Heart left ventricle (tissue), 16 donors: ENCODE data around the gene BID. TPM values are rescaled to one million over a fixed set of nuclear protein-coding genes. Genes with fewer than 3 reads are reported as not detected.

Source experiments
- ATAC-seq, 4 donors: fragments of 200-7000 bp; cut with Tn5 transposase; one replicate each; pipeline ENCODE4 v1.9.1; 2020 to 2022; ENCODE audit warnings: moderate library complexity in 4 of 4, mild to moderate bottlenecking in 3 of 4, moderate number of reproducible peaks in 1 of 4
- DNase-seq, 5 donors: peaks; one replicate each; pipeline ENCODE4 v3.0.0-alpha.2; 2020
- H3K27ac ChIP-seq, 12 donors: fragments of 200-600 bp; sonication (generic) in 4 of 12; one replicate each; pipeline versions ENCODE4 v1.5.0 to v1.8.0; 2016 to 2022; ENCODE audit warnings: mild to moderate bottlenecking in 2 of 12
- H3K27me3 ChIP-seq, 9 donors: fragments of 200-600 bp; sonication (generic) in 2 of 9; one replicate each; pipeline versions ENCODE4 v1.5.1 to v1.8.0; 2016 to 2022; ENCODE audit warnings: mild to moderate bottlenecking in 3 of 9
- H3K36me3 ChIP-seq, 9 donors: fragments of 200-600 bp; sonication (generic) in 2 of 9; one replicate each; pipeline versions ENCODE4 v1.5.0 to v1.8.0; 2018 to 2022; ENCODE audit warnings: mild to moderate bottlenecking in 2 of 9
- H3K4me1 ChIP-seq, 12 donors: fragments of 200-600 bp; sonication (generic) in 4 of 12; one replicate each; pipeline versions ENCODE4 v1.5.0 to v1.8.0; 2016 to 2022; ENCODE audit warnings: mild to moderate bottlenecking in 3 of 12
- H3K4me3 ChIP-seq, 12 donors: fragments of 200-600 bp; sonication (generic) in 4 of 12; one replicate each; pipeline versions ENCODE4 v1.5.0 to v1.8.0; 2017 to 2022; ENCODE audit warnings: mild to moderate bottlenecking in 9 of 12, moderate library complexity in 4 of 12
- H3K9me3 ChIP-seq, 12 donors: fragments of 200-600 bp; sonication (generic) in 4 of 12; one replicate each; pipeline versions ENCODE4 v1.5.0 to v1.8.0; 2016 to 2022; ENCODE audit warnings: mild to moderate bottlenecking in 1 of 12
- POLR2A ChIP-seq, 2 donors: fragments of 450-650 bp; IDR thresholded peaks; one replicate each; pipeline ENCODE4 v1.6.1; 2017; ENCODE audit warnings: antibody characterized with exemption in 2 of 2, mild to moderate bottlenecking in 2 of 2, moderate library complexity in 2 of 2
- WGBS, 4 donors: extraction: QIAGEN DNeasy Blood & Tissue Kit in 2 of 4; methylation state at CpG; one replicate each; pipeline versions ENCODE4 v1.1.5 to v1.1.7; 2013 to 2018; 5-methylcytosine and 5-hydroxymethylcytosine counted together
- intact Hi-C, 10 donors: fragments of 100-400 bp; cut with DNase I; formaldehyde crosslinking; loops; one replicate each; pipeline versions ENCODE4 v1.11.1 to v1.14.2; 2022
- polyA plus RNA-seq, 2 donors: library from polyadenylated mRNA; stranded (reverse); fragments of 200-250 nt; gene quantifications; one replicate each; pipeline ENCODE4 v1.2.3, GENCODE V29; 2013
- total RNA-seq, 9 donors: library from RNA; depleted of rRNA in 2 of 9; stranded (reverse); fragments of >200 nt in 2 of 9; fragmentation: NEBNext Ultra II Directional in 3 of 9; extraction: Animal tissue kit (Norgen Biotek cat#: 25700) in 3 of 9; gene quantifications; one replicate each; pipeline versions ENCODE4 v1.1.0 to v1.2.4, GENCODE V29; 2016 to 2023
- TF ChIP-seq, protein P1 (sequence below), 12 donors: fragments of 200-600 bp; sonication (generic) in 4 of 12; IDR thresholded peaks; one replicate each; pipeline versions ENCODE4 v1.5.0 to v1.8.0; 2018 to 2022; ENCODE audit warnings: antibody characterized with exemption in 12 of 12, mild to moderate bottlenecking in 5 of 12
- donor health status: ischemic (EF 13 %, LVEDD 7.1; RV severe dilation, severe dysfunction).
- donor health status: healthy with polysubstance abuse.
- donor health status: DM: no; HTN: yes; CAD: no.
- donor health status: DM: no; HTN: no; CAD: no.
- donor health status: ischemic (EF 25% LVEDD 6.9; RV normal size, moderate dysfunction).
- donor health status: ischemic (EF 25% LVEDD 5.7; RV mildly dilated, moderate dysfunction).
- donor health status: healthy.
- donor health status: DM: yes; HTN: yes; CAD: no.
- donor health status: ischemic (EF 35%, LVEDD 5.7; RV mildly dilated, moderate dysfunction).
- donor health status: nonischemic (EF 11% LVEDD 7.7; RV severe dilation, severe dysfunction).
- donor health status: DM: yes; HTN: yes; CAD: no.
- donor health status: PGD.
- donor health status: ischemic (EF 29% LVEDD 5.4; RV normal size, mild dysfunction).
- donor health status: nonischemic (EF 23%, LVEDD 6.1; RV moderate dilation, normal function).

BID gene
- total and polyA plus RNA-seq, 11 donors: 7.8 to 59.2 (median 20.9) TPM

DNA sequence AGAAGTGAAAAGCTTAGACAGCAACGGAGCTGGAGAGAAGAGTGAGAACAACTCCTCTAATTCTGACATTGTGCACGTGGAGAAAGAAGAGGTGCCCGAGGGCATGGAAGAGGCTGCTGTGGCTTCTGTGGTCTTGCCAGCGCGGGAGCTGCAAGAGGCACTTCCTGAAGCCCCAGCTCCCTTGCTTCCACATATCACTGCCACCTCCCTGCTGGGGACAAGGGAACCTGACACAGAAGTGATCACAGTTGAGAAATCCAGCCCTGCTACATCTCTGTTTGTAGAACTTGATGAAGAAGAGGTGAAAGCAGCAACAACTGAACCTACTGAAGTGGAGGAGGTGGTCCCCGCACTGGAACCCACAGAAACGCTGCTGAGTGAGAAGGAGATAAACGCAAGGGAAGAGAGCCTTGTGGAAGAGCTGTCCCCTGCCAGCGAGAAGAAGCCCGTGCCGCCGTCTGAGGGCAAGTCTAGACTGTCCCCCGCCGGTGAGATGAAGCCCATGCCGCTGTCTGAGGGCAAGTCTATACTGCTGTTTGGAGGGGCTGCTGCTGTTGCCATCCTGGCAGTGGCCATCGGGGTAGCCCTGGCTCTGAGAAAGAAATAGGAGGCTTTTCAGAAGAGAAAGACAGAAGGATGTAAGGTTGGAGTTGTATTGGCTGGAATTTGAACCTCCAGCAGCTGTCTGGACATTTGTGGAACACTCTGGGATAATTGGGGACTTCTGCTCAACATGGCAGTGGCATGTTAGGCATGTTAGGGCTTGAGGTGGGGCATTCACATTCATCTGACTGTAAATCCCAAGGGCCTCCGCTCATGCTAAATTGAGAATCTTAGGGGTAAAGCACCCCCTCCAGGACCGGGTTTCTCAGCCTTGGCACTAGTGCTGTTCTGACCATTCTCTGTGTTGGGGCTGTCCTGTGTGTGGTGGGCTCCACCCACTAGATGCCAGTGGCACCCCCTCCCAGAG, 47.1 kb downstream of the BID start:
- TF ChIP-seq, protein P1, sequence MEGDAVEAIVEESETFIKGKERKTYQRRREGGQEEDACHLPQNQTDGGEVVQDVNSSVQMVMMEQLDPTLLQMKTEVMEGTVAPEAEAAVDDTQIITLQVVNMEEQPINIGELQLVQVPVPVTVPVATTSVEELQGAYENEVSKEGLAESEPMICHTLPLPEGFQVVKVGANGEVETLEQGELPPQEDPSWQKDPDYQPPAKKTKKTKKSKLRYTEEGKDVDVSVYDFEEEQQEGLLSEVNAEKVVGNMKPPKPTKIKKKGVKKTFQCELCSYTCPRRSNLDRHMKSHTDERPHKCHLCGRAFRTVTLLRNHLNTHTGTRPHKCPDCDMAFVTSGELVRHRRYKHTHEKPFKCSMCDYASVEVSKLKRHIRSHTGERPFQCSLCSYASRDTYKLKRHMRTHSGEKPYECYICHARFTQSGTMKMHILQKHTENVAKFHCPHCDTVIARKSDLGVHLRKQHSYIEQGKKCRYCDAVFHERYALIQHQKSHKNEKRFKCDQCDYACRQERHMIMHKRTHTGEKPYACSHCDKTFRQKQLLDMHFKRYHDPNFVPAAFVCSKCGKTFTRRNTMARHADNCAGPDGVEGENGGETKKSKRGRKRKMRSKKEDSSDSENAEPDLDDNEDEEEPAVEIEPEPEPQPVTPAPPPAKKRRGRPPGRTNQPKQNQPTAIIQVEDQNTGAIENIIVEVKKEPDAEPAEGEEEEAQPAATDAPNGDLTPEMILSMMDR (IDR thresholded peaks at IDR 0.05): no peak
- no peak for TF ChIP-seq POLR2A (IDR thresholded peaks at IDR 0.05)
- peaks cover 0 to 60% (median 52%) of the 10 kb centered on the region in 9 donors for H3K36me3 ChIP-seq
- peaks cover 0 to 42% (median 9%) of the 10 kb centered on the region in 12 donors for H3K4me1 ChIP-seq
- DNase-seq (no peak), ATAC-seq (peak in 3 of 4 donors; percentile 20 to 32 (median 21))
- intact Hi-C loops: loop anchor here in 2 of 10 donors (10.0 kb wide), 1 partner anchor 172 kb away; no protein-coding TSS in a partner anchor
- no peaks in the 10 kb centered on the region for H3K9me3 ChIP-seq
- WGBS, 4 donors: 74 to 82% (median 79%) methylated on average over 18 of the region's 18 CpGs
- no peak overlapping the region for H3K4me3 ChIP-seq
- H3K27ac ChIP-seq: peak overlapping the region in 11 of 12 donors; percentile 69 to 93 (median 83)
- H3K27me3 ChIP-seq: no peaks in the 10 kb centered on the region

DNA sequence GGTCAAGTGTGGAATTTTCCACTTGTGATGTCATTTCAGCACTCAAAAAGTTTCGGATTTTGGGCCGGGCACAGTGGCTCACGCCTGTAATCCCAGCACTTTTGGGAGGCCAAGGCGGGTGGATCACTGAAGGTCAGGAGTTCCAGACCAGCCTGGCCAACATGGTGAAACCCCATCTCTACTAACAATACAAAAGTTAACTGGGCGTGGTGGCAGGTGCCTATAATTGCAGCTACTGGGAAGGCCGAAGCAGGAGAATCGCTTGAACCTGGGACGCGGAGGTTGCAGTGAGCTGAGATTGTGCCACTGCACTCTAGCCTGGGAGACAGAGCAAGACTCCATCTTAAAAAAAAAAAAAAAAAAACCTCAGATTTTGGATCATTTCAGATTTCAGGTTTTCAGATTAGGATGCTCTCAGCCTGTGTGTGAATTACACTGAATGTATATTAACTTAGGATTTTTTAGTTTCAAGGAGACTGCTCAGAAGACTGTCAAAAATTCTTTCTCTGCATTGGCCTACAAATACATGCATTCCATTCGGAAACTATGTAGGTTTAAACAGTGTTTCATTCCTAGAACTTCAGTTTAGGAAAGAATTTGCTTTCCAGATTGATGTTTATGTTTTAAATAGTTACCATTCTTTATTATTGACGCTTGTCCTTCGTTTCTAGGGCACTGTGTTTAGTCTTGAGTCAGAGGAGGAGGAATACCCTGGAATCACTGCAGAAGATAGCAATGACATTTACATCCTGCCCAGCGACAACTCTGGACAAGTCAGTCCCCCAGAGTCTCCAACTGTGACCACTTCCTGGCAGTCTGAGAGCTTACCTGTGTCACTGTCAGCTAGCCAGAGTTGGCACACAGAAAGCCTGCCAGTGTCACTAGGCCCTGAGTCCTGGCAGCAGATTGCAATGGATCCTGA, 48.0 kb downstream of the BID start:
- DNase-seq (peak in 2 of 5 donors; percentile 43 to 67), ATAC-seq (peak; percentile 11 to 53 (median 34))
- Histone ChIP-seq H3K9me3 (no peaks in the 10 kb centered on the region), H3K27me3 (no peaks in the 10 kb centered on the region), H3K4me1 (peaks cover 0 to 42% (median 9%) of the 10 kb centered on the region in 12 donors), H3K27ac (peak overlapping the region; percentile 13 to 93 (median 82)), H3K36me3 (peaks cover 0 to 51% (median 43%) of the 10 kb centered on the region in 9 donors), H3K4me3 (no peak overlapping the region)
- WGBS, 4 donors: 79 to 83% (median 81%) methylated on average over 13 of the region's 13 CpGs
- no peak for TF ChIP-seq POLR2A (IDR thresholded peaks at IDR 0.05)
- intact Hi-C loops: loop anchor here in 2 of 10 donors (10.0 kb wide), 1 partner anchor 171 kb away; no protein-coding TSS in a partner anchor

DNA sequence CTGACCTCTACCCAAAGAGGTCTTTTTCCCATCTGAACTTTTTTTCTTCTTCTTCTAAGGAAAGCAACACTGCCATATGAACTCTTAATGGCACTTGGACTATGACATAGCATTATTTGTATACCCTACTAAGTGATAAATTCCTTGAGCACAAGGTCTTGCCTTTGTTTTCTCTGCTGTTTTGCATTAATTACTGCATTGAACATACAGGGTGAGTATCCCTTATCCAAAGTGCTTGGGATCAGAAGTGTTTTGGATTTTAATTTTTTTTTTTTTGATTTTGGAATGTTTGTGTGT, 48.8 kb downstream of the BID start:
- H3K9me3 ChIP-seq: no peaks in the 10 kb centered on the region
- DNase-seq (no peak), ATAC-seq (no peak)
- TF ChIP-seq POLR2A (IDR thresholded peaks at IDR 0.05): no peak
- TF ChIP-seq, protein P1 (IDR thresholded peaks at IDR 0.05): no peak
- H3K27ac ChIP-seq: peak overlapping the region; percentile 67 to 93 (median 82)
- no peak overlapping the region for H3K4me3 ChIP-seq
- intact Hi-C loops: loop anchor here in 2 of 10 donors (10.0 kb wide), 1 partner anchor 171 kb away; no protein-coding TSS in a partner anchor
- H3K27me3 ChIP-seq: no peaks in the 10 kb centered on the region
- H3K36me3 ChIP-seq: peaks cover 0 to 44% (median 37%) of the 10 kb centered on the region in 9 donors
- H3K4me1 ChIP-seq: peaks cover 0 to 42% (median 9%) of the 10 kb centered on the region in 12 donors

DNA sequence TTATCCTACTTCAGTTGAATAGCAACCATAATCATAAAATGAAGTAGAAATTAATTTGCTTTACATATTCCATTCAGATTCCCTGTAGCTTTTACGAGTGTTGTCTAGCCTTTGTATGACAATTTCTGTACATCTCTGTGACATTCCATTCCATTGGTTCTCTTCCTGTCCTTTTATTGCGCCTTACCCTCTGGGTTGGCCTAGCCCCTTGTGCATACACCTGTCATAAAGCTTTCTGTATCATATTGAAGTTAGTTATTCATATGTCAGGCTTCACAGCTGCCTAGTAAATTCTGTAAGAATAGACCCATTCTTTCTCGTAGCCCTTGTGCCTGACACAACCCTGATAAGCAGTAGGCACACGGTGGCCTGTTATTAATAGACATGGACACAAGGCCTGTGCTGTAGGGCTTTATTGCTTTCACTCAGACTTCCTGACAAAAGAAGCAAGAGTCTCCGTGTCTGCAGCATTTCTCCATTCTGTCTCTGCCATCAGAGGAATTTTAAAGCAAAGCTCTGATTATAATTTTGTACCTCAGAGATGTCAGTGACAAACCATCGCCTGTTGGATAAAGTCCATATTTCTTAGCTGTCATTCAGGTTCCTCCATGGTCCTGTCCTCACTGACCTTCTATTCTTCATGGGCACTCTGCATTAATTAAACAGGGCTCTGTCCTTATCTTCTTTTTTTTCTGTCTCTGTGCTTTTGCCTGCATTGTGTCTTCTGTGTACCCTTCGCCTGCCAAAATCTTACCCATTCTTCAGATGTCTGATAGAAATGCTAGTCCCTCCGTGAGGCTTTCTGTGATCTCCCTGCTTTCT, 49.4 kb downstream of the BID start:
- ATAC-seq (peak; percentile 82 to 87 (median 84)), DNase-seq (peak in 1 of 5 donors; percentile 49)
- H3K27me3 ChIP-seq: no peaks in the 10 kb centered on the region
- H3K36me3 ChIP-seq: peaks cover 0 to 39% (median 32%) of the 10 kb centered on the region in 9 donors
- no peaks in the 10 kb centered on the region for H3K9me3 ChIP-seq
- WGBS, 4 donors: 46 to 50% (median 47%) methylated on average over 8 of the region's 8 CpGs
- no peak overlapping the region for H3K4me3 ChIP-seq
- no peak for TF ChIP-seq POLR2A (IDR thresholded peaks at IDR 0.05)
- intact Hi-C loops: loop anchor here in 2 of 10 donors (10.0 kb wide), 1 partner anchor 170 kb away; no protein-coding TSS in a partner anchor
- peak overlapping the region; percentile 67 to 93 (median 82) for H3K27ac ChIP-seq
- H3K4me1 ChIP-seq: peaks cover 0 to 42% (median 9%) of the 10 kb centered on the region in 12 donors
